K562 treated with DMSO at 1 percent for 48 hours (cell line): ENCODE results near the gene NFATC1. TPM values are rescaled to one million over a fixed set of nuclear protein-coding genes. Genes with fewer than 3 reads are reported as not detected.

ENCODE experiments used
- total RNA-seq: library from RNA; unstranded; fragments of 300-600 nt; gene quantifications from 2 replicates; pipeline ENCODE4 v1.2.3, GENCODE V29; 2022; ENCODE audit warnings: low replicate concordance; ENCODE audit errors: extremely low read depth

Gene NFATC1
- not detected in 2 replicates for total RNA-seq

GRCh38 chr18:79395761-79396404 lies at the start of gene NFATC1:
Gene NFATC1 (plus strand): TSS chr18:79395930. CDS start chr18:79396225, 295 bp downstream.

